22Rv1 (cell line): Measurements from ENCODE around the gene PGLYRP2.

Experiments
- ZFX ChIP-seq: fragments of 450-650 bp; IDR thresholded peaks from 2 replicates; pipeline ENCODE4 v1.6.1; 2017; ENCODE audit warnings: antibody characterized with exemption, borderline replicate concordance
- TF ChIP-seq, protein P1 (sequence below): fragments of 450-650 bp; IDR thresholded peaks from 2 replicates; pipeline ENCODE4 v1.5.1; 2017; ENCODE audit warnings: mild to moderate bottlenecking

DNA sequence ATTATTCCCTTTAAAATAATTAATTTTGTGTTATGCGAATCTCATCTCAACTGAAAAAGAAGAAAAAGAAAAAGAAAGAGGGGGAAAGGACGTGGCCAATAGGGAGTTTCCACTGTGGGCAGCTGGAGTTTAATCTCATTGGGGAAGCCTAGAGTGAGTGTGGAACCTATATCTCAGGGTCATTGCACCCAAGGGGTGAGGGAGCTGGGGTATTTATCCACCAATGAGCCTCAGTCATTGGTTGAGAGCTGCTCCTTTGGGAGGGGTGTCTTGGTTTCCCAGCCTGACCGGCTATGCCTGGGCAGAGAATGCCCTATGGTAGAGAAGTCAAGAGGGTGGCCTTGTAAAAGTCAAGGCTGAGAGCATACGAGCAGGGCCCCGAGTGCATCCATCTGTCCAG lies 45.5 kb upstream of the PGLYRP2 start:
- TF ChIP-seq, protein P1, sequence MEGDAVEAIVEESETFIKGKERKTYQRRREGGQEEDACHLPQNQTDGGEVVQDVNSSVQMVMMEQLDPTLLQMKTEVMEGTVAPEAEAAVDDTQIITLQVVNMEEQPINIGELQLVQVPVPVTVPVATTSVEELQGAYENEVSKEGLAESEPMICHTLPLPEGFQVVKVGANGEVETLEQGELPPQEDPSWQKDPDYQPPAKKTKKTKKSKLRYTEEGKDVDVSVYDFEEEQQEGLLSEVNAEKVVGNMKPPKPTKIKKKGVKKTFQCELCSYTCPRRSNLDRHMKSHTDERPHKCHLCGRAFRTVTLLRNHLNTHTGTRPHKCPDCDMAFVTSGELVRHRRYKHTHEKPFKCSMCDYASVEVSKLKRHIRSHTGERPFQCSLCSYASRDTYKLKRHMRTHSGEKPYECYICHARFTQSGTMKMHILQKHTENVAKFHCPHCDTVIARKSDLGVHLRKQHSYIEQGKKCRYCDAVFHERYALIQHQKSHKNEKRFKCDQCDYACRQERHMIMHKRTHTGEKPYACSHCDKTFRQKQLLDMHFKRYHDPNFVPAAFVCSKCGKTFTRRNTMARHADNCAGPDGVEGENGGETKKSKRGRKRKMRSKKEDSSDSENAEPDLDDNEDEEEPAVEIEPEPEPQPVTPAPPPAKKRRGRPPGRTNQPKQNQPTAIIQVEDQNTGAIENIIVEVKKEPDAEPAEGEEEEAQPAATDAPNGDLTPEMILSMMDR: no peak
- TF ChIP-seq ZFX: no peak
